Measurements from ENCODE around the gene ATRIP.
"Not testable (repeated sequence)": the region's sequence is repeated elsewhere in the genome, so short reads cannot be mapped to it uniquely, and the experiment has no call there.

Gene ATRIP

DNA sequence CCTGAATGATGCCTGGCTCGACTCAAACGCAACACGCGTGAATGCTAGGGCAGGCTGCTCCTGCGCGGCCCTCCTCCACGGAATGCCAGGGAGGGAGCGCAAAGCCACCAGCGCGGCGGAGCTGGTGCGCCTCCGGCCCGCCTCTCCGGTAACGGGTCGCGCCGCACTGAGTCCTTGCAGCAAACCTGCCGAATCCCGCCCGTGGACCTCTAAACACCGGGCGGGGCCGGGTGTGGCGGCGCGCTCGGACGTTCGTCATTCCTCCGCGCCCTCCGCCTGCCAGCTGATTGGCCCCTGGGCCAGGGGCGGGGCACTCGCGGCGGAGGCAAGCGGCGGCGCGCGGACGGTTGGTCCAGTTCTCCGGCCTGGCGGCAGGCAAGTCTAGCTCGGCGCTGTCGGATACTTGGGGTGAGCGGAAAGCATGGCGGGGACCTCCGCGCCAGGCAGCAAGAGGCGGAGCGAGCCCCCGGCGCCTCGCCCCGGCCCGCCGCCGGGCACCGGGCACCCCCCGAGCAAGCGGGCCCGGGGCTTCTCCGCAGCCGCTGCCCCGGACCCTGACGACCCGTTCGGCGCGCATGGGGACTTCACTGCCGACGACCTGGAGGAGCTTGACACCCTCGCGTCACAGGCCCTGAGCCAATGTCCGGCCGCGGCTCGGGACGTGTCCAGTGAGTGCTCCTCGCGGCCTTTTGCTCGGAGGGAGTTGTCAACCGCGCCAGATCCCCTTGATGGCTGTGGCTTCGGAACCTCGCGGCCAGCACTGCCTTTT is at the start of gene ATRIP:
TSS of gene ATRIP (plus strand) at position 313 of the 769 bp plus-strand sequence. CDS start at position 422, 109 bp downstream.
- DNase-seq: peak; percentile 94

- no peak for DNase-seq
These were observed 48.5 kb upstream of the ATRIP start for GRCh38 chr3:48397767-48398681.

- no peak for DNase-seq
These were observed 47.7 kb upstream of the ATRIP start for GRCh38 chr3:48398701-48399386.

DNA sequence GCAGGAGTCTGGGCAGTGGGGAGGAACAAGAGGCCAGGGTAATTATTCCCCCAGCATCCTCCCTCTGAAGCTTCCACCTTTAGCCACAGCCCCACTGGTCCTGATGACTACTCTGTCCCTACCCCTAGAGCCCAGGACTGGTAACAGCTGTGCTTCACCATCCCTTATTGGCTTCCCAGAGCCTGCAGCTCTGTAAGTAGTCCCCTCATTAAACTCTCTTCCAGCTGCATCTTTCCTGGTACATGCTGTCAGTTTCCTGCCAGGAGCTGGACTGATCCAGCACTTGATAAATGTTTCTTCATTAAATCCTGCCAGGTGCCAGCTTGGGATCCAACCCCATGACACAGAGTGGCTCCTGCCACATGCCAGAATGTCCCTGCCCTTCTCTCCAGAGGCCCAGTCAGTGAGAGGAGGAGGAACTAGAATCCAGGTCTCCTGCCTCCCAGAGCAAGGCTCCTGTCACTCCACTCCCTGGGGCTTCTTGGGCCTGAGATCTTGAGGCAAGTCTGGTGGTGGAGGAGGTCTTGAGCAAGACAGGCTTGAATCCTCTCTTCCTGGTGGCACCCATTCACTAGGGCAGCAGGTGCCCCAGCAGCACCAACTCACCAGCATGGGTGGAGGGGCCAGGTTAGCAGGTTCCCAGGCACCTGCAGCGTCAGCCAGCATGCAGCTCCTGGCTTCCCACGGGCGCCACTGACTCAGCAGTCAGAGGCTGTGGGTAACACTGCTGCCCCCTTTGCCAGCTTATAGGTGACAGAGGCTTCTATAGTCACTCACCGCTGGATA is 47.0 kb upstream of the ATRIP start:
- DNase-seq: peak; percentile 48

- DNase-seq: peak; percentile 68
These were observed 45.6 kb upstream of the ATRIP start for GRCh38 chr3:48400824-48401433.

DNA sequence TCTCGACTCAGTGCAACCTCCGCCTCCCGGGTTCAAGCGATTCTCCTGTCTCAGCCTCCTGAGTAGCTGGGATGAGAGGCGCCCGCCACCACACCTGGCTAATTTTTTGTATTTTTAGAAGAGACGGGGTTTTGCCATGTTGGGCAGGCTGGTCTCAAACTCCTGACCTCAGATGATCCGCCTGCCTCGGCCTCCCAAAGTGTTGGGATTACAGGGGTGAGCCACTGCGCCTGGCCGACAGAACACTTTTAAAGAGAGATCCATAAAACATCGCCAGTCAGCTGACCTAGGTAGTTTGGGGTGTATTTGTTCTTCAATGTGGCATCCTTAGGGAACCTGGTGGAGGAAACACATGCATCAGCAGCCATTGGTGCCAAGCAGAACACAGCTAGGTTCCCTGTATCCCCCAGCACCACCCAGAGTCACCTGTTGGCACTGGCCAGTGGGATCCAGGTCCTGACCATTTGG is 45.1 kb upstream of the ATRIP start:
- DNase-seq: not testable (repeated sequence)

DNA sequence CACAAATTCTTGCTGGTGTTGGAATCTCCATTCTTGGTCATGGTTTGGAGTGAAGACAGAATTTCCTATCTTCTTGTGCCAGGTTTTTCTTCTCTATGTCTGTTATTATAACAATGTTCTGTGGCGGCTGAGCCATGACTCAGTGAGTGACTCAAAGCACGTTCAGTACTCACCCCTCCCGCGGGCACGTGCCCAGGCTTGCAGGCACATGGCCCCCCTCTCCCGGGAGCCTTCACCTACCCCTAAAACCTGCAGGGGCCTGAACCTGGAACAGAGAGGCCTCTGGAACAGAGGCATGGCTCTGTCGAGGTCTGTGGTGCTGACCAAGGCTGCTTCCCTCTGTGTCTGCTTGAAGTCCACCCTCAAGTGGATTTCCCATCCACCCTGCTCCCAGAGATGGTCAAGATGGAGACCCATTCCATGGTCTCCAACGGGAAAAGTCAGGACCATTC is 44.2 kb upstream of the ATRIP start:
- DNase-seq: peak; percentile 48

DNA sequence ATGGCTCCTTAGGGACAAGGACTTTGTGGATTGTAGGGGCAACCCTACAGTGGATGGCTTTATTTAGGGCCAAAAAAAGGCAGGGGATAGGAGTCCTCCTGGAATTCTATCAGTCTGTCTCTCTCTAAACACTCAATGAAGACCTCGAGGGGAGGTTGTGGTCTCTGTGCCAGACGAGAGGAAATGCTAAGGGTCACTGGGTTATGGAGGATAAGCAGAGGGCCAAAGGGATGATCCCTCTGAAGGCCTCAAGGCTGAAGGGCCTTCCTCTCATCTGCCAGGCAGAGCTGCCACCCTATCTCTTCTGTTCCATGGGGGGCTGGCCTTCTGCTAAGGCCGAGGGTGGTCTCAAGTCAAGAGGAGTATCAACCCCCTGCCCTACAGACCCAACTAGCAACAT is 43.6 kb upstream of the ATRIP start:
- peak; percentile 35 for DNase-seq

GRCh38 chr3:48403533-48404439 is 42.8 kb upstream of the ATRIP start:
- DNase-seq: peak; percentile 51

DNA sequence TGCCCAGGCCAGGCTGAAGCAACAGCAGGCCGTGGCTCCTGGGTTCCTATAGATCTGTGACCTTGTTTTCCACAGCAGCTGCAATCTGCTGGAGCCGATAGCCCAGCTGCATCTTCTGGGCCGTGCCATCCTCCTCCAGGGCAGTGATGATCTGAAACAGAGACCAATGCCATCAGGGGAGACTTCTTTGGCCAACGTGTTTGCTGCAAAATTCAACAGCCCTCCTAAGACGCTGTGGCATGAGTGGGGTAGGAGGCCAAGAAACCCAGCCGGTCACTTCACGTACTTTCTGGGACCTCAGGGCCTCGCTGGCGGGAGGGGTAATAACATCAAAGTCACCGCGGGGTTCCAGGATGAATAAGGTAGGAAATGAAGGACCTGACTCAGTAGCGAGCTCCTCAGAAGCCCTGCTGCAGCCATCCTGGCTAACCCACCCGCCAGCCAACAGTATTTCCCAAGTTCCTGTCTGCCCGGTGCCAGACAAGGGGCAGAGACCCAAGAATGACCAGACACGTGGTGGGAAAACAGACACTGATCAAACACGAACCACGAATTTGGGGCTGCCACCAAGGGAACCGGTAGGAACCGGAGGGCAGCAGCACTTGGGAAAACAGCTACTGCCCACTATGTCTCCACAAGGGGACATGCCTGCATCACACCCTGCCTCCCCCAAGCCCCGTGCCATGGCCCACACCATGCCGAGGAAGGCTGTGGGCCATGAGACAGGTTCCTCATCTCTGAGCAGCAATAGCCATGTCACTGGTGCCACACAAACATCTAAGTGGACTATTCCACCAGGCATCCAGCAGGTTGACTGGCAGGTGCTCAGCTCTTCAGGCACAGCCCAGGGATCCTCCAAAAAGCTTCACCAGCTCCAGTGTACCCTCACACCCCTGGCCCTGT is 41.8 kb upstream of the ATRIP start:
- DNase-seq: no peak

DNA sequence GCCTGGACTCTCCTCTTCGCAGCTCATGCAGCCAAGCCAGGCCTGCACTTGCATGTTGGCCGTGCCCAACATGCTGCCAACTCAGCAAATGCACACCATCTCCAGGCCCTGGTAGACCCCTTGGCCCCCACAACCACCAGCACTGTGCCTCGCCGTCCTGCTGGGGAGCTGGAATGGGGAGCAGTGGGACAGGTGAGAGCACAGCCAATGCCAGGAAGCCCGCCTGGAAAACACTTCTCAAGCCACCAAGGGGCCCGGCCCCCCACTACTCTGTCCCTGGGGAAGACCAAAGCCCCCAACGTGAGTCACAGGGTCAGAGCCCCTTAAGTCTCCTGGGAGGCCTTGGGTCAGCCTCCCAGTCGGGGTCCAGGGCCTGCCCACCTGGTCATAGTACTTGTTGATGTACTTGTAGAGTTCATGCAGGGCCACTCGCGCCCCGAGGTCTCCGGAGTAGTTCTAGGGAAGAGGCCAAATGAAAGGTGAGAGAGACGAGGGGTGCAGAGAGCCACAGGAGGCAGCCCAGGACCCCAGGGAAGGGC is 41.1 kb upstream of the ATRIP start:
- DNase-seq: peak; percentile 48

- no peak for DNase-seq
These were observed 40.6 kb upstream of the ATRIP start for GRCh38 chr3:48405971-48406370.

GRCh38 chr3:48406443-48407431 is 39.8 kb upstream of the ATRIP start:
- peak; percentile 40 for DNase-seq

DNA sequence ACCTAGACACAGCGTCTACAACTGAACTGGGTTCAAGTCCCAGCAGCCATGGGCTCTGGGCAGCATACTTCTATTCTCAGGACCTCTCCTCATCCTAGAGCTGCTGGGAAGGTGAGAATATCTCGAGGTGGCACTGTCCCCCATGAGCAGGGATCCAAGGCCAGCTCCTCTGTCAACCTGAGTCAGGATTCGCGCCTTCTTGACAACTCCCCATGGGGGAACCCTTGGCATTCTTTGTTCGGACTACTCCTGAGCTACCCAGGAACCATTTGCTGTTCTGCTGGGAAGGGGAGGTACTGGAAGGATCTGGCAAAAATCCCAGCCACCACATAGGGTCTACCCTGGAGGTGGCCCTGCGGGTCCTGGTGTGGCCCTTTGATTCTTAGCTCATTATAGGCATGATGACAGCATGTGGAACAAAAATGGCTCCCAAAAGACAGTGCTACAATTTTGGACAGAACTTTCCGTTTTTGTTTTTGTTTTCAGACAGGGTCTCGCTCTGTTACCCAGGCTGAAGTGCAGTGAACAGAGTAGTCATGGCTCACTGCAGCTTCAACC is 38.9 kb upstream of the ATRIP start:
- no peak for DNase-seq

GRCh38 chr3:48408823-48409281 is 37.7 kb upstream of the ATRIP start:
- peak; percentile 52 for DNase-seq

GRCh38 chr3:48409291-48410201 is 37.0 kb upstream of the ATRIP start:
- peak; percentile 43 for DNase-seq
